GM21390 (cell line): ENCODE results near the gene KRT6A.

Source experiments
- ATAC-seq: cut with Tn5 transposase; IDR thresholded peaks from one replicate; pipeline ENCODE4 v1.9.1; 2021; ENCODE audit not compliant: unreplicated experiment

Gene KRT6A

GRCh38 chr12:52438305-52439301 is 54.5 kb downstream of the KRT6A start:
- ATAC-seq: no peak

GRCh38 chr12:52437508-52437907 is 55.5 kb downstream of the KRT6A start:
- ATAC-seq: no peak
